ENCODE results near the gene NAGA.
A peak's percentile ranks its signal among the peaks of the same experiment; 100 is the strongest.

NAGA gene

DNA sequence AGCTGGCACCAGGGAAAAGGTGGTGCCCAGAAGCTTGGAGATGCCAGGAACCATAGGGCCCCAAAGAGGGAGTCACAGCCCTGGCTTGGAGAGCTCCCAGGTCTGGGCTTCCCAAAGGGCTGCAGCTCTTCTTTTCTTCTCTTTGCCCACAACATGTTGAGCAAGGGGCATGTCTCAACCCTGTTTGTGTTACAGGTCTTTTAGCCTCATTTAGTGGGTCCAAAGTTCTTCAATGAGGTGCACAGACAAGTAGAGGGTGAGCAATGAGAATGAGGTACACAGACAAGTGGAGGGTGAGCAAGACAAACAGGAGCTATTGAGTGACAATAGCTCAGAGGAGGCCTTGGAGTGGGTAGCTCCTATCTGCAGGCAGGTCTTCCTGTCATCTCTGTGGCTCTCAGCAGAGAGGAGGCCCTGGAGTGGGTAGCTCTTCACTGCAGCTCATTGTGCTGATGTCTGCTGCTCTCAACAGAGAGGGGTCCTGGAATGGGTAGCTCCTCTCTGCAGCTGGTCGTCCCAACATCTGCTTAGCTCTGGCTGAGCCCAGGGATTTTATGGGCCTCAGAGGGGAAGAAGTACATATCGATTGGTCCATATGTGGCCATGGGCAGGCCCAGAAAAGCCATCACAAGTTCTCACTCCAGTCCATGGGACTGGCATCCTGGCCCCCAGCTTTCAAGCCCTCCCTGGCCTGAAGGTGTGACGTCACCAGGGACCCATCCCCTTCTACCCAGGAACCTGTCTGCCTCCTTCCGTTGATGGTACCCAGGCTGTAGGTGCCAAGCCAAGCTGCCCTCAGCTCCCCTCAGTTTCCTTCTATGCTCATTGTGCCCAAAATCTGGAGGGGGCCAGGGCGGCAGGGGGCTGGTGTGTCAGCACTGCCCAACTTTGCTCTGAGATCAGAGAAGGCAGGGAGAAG lies 37.1 kb downstream of the NAGA start:
- TF ChIP-seq, protein P1, sequence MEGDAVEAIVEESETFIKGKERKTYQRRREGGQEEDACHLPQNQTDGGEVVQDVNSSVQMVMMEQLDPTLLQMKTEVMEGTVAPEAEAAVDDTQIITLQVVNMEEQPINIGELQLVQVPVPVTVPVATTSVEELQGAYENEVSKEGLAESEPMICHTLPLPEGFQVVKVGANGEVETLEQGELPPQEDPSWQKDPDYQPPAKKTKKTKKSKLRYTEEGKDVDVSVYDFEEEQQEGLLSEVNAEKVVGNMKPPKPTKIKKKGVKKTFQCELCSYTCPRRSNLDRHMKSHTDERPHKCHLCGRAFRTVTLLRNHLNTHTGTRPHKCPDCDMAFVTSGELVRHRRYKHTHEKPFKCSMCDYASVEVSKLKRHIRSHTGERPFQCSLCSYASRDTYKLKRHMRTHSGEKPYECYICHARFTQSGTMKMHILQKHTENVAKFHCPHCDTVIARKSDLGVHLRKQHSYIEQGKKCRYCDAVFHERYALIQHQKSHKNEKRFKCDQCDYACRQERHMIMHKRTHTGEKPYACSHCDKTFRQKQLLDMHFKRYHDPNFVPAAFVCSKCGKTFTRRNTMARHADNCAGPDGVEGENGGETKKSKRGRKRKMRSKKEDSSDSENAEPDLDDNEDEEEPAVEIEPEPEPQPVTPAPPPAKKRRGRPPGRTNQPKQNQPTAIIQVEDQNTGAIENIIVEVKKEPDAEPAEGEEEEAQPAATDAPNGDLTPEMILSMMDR (IDR thresholded peaks at IDR 0.05; ENCODE audit: insufficient read depth, low read depth, low read length, missing control alignments) = no peak
- DNase-seq (ENCODE audit: low read depth) = peak; percentile 25
- H3K4me3 ChIP-seq (ENCODE audit: low read depth, low read length) = no peak overlapping the region

DNA sequence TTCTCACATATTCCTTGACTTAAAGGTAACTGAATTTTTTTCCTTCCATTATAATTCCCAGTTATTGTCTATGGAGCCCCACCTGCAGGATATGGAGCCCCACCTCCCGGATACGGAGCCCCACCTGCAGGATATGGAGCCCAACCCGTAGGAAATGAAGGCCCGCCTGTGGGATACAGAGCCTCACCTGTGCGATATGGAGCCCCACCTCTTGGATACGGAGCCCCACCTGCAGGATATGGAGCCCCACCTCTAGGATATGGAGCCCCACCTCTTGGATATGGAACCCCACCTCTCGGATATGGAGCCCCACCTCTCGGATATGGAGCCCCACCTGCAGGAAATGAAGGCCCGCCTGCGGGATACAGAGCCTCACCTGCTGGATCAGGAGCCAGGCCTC lies 43.9 kb downstream of the NAGA start:
- TF ChIP-seq, protein P1 (IDR thresholded peaks at IDR 0.05; ENCODE audit: insufficient read depth, low read depth, low read length, missing control alignments) = no peak
- no peak overlapping the region for H3K4me3 ChIP-seq (ENCODE audit: low read depth, low read length)
- no peak for DNase-seq (ENCODE audit: low read depth)

DNA sequence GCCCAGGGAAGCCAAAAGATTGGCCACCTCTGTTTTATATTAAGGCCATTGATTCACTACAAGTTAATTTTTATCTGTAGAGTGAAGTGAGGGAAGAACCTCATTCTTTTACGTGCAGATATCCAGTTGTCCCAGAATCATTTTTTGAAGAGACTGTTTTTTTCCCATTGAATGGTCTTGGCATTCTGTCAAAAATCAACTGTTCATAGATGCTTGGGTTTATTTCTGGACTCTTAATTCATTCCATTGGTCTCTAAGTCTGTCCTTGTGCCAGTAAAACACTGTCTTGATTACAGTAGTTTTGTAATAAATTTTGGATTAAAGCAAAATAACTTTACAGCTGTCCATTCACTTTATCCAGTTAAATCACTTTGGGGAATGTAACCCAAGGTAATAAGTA lies 45.2 kb downstream of the NAGA start:
- no peak overlapping the region for H3K4me3 ChIP-seq (ENCODE audit: low read depth, low read length)
- TF ChIP-seq, protein P1 (IDR thresholded peaks at IDR 0.05; ENCODE audit: insufficient read depth, low read depth, low read length, missing control alignments) = no peak
- DNase-seq (ENCODE audit: low read depth) = no peak

DNA sequence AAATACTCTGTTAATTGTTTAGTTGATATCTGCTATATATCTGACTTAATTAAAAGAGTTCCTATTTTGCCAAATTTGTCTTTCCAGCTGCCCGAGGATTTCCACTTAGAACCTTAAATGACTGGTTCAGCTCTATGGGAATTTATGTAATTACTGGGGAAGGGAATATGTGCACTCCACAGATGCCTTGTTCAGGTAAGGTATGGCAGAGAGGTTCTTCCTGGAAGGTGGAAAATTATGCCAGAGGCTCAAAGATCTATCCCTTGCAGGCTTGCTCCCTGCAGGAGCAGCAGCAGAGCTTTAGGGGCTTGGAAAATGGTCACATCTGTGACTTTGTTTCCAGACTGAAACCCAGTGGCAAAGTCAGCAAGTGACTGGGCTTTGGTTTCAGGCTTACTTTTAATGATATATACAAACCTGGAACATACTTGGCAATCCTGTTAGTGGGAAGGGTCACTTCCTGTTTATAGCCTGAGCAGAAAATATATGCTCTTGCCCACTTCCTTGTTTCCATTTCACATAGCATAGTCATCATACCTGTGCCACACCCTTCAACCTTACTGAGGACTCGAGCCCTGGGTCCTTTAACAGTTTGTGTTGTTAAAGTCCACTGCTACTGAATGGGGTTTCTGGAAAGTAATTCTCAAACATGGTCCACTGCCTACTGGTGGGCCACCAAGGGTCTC lies 48.3 kb downstream of the NAGA start:
- peak; percentile 73 for DNase-seq (ENCODE audit: low read depth)
- no peak overlapping the region for H3K4me3 ChIP-seq (ENCODE audit: low read depth, low read length)
- TF ChIP-seq, protein P1 (IDR thresholded peaks at IDR 0.05; ENCODE audit: insufficient read depth, low read depth, low read length, missing control alignments) = no peak

DNA sequence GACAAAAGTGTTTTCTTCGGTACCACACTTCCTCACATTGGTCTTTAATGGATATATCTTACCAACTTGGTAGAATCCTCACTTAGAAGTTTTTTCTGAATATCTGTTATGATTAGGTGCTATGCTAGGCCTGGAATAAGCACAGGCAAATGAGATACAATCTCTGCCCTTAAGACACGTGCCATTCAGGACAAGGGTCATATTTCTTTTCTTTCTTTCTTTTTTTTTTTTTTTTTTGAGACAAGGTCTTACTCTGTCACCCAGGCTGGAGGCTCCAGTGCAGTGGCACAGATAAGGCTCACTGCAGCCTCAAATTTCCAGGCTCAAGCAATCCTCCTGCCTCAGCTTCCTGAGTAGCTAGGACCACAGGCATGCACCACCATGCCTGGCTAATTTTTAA lies 49.0 kb downstream of the NAGA start:
- TF ChIP-seq, protein P1 (IDR thresholded peaks at IDR 0.05; ENCODE audit: insufficient read depth, low read depth, low read length, missing control alignments) = no peak
- no peak overlapping the region for H3K4me3 ChIP-seq (ENCODE audit: low read depth, low read length)
- DNase-seq (ENCODE audit: low read depth) = no peak

DNA sequence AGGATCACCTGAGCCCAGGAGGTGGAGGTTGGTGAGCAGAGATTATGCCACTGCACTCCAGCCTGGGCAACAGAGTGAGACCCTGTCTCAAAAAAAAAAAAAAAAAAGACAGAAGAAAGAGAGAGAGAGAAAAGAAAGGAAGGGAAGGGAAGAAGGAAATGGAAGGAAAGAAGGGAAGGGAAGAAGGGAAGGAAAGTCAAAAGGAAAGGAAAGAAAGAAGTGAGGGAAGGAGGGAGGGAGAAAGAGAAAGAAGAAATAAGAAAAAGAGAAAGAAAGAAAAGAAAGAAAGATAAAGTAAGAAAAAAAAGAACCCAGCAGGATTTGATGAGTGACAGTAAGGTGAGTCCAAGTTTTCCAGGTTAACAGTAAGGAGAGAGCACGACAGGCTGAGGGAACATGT lies 52.4 kb downstream of the NAGA start:
- no peak for DNase-seq (ENCODE audit: low read depth)
- H3K4me3 ChIP-seq (ENCODE audit: low read depth, low read length) = no peak overlapping the region
- TF ChIP-seq, protein P1 (IDR thresholded peaks at IDR 0.05; ENCODE audit: insufficient read depth, low read depth, low read length, missing control alignments) = no peak
